AG09319 (cell line): ENCODE data around the gene DST.

Experiments used
- DNase-seq: peaks from one replicate; pipeline ENCODE4 v3.0.0-alpha.2; 2010; ENCODE audit warnings: low read depth; ENCODE audit errors: extremely low read depth
- CTCF ChIP-seq: IDR thresholded peaks from 2 replicates; pipeline ENCODE4 v1.5.1; 2011; ENCODE audit warnings: low read depth, mild to moderate bottlenecking, inconsistent platforms, low read length, moderate library complexity

DST gene

GRCh38 chr6:56513631-56514030 is 129.1 kb downstream of the DST start:
- no peak for DNase-seq
- TF ChIP-seq CTCF = no peak

- no peak for TF ChIP-seq CTCF
- DNase-seq = no peak
These were observed 131.1 kb downstream of the DST start for GRCh38 chr6:56511591-56511990.

- DNase-seq = no peak
- TF ChIP-seq CTCF = no peak
These were observed 131.6 kb downstream of the DST start for GRCh38 chr6:56510984-56511531.

GRCh38 chr6:56509031-56509430 is 133.7 kb downstream of the DST start:
- TF ChIP-seq CTCF = no peak
- no peak for DNase-seq

- DNase-seq = no peak
- TF ChIP-seq CTCF = no peak
These were observed 135.2 kb downstream of the DST start for GRCh38 chr6:56507517-56507916.

GRCh38 chr6:56505512-56506260 is 137.0 kb downstream of the DST start:
- TF ChIP-seq CTCF = no peak
- DNase-seq = no peak

- TF ChIP-seq CTCF = no peak
- no peak for DNase-seq
These were observed 140.7 kb downstream of the DST start for GRCh38 chr6:56501993-56502392.
